ENCODE results near the gene NHS.

GRCh38 chrX:17584248-17584681, 209.3 kb downstream of the NHS start:
- TF ChIP-seq CTCF (IDR thresholded peaks at IDR 0.05): no peak
- TF ChIP-seq POLR2A (IDR thresholded peaks at IDR 0.05): no peak
